Tibial nerve (tissue), 4 donors: ENCODE data around the gene RNF182.

ENCODE experiments used
- CTCF ChIP-seq, 5 experiments: fragments of 200-600 bp in 3 of 5; fragments of 450-650 bp in 2 of 5; sonication (generic) in 3 of 5; IDR thresholded peaks; one replicate each; pipeline ENCODE4 v1.5.1; 2016 to 2019; ENCODE audit warnings: antibody characterized with exemption in 5 of 5, mild to moderate bottlenecking in 3 of 5, moderate library complexity in 2 of 5
- EP300 ChIP-seq, 2 donors: sonication (generic); formaldehyde crosslinking; IDR thresholded peaks; one replicate each; pipeline ENCODE4 v1.6.1; 2017; ENCODE audit warnings: antibody characterized with exemption in 2 of 2, mild to moderate bottlenecking in 1 of 2

DNA sequence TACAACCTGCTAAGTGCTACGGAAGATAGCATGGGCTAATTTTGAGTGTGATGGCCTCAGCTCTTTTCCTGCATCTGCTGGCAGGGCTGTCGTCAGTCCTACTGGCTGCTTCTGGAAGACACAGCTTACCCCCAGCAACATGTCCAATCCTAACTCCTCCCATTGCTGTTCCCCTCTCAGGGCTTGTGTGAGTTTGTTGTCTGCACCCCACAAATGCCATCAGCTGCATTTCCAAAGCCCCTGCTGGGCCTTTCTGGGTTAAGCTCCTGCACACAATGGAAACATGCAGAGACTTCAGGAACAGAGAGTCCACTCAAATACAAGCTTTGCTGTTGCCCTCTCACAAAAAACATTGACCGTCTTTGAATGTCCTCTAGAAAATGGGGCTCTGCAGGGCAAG, 84.7 kb downstream of the RNF182 start:
- TF ChIP-seq CTCF (IDR thresholded peaks at IDR 0.05) (no peak), EP300 (IDR thresholded peaks at IDR 0.05) (no peak)
